GM12891 (cell line): ENCODE data around the gene REXO4.

ENCODE experiments used
- DNase-seq: peaks from one replicate; pipeline ENCODE4 v3.0.0; 2011; ENCODE audit warnings: low spot score; ENCODE audit not compliant: insufficient read length
- FAIRE-seq: peaks from 2 replicates; lab custom pipeline; 2011; peaks lifted over from hg19 to GRCh38; lab: Jason Lieb, UNC
- PAX5 ChIP-seq: IDR thresholded peaks from 2 replicates; pipeline ENCODE4 v1.6.1; 2011; ENCODE audit warnings: low read length, moderate library complexity, mild to moderate bottlenecking; ENCODE audit not compliant: insufficient read depth, severe bottlenecking
- POLR2A ChIP-seq: IDR thresholded peaks from 2 replicates; pipeline ENCODE4 v1.6.1; 2011; ENCODE audit warnings: low read depth, low read length, control low read depth
- POLR2AphosphoS5 ChIP-seq: IDR thresholded peaks from 2 replicates; pipeline ENCODE4 v1.6.1; 2011; ENCODE audit warnings: low read depth, low read length, control low read depth
- POU2F2 ChIP-seq: IDR thresholded peaks from 2 replicates; pipeline ENCODE4 v1.6.1; 2011; ENCODE audit warnings: low read depth, mild to moderate bottlenecking, control low read depth, low read length, moderate library complexity
- SPI1 ChIP-seq: IDR thresholded peaks from 2 replicates; pipeline ENCODE4 v1.6.1; 2011; ENCODE audit warnings: low read depth, low read length, control low read depth
- TAF1 ChIP-seq: IDR thresholded peaks from 2 replicates; pipeline ENCODE4 v1.6.1; 2011; ENCODE audit warnings: low read depth, low read length, control low read depth

The REXO4 gene

DNA sequence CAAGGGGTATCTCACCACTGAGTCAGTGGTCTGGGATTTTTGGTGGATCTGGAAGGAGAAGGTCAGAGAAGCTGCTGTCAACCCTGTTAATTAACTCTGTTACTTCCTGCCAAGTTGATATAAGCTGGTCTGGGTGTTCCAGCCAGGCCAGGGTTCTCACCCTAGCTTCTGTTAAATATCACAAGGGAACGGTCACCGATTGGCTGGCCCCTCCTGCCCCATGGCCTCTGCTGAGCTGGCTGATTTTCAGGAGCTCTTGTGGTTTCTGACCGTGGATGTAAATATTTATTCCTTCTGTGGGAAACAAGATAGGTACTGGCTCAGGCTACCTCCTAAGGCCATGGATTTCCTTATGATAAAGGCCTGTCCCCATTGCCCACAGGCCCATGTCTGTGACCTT, 5.4 kb upstream of the REXO4 start:
- TF ChIP-seq PAX5 (no peak), POLR2AphosphoS5 (no peak), SPI1 (no peak), POLR2A (no peak), TAF1 (no peak), POU2F2 (no peak)
- FAIRE-seq (no peak), DNase-seq (no peak)

DNA sequence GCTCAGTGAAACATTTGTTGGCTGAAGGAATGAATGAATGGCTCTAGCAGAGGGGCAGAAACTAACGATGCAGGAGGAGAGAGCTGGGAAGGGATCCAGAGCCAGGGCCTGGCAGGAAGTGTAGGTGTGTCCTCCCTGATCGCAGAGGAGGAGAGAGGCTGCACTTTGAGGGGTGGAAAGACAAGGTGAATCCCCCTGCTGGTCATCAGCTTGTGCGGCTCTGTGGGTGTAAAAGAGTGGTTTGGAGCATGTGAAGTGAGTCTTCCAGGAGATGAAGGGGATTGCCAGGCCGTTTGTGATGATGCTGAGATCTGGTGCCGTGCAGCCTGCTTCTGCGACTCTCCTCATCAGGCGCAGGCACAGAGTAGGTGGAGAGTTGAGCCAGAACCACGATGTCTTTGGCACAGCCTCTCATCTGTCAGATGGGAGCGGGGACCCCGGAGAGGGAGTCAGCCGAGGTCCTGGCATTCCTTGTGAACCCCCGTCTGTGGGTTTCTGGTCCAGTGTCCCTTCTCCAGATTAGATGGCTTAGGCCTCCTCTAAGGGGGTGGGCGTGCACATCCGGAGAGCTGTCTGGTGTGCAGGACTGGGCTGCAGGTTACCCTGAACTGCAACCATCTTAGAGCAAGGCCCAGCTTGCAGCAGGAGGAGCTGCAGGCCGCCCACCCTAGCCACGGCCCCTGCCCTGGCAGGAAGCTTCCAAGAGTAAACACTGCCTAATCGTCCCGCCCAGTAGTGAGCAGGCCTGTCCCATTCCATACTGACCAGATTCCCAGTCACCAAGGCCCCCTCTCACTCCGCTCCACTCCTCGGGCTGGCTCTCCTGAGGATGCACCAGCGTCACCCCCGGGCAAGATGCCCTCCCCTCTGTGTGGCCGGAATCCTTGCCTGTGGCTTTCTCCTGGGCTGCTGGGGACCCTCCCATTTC, 4.1 kb upstream of the REXO4 start, which contains the start of gene ADAMTS13:
TSS of gene ADAMTS13 (plus strand) at position 753 of the 928 bp plus-strand sequence. CDS start at position 830, 77 bp downstream.
- DNase-seq (no peak), FAIRE-seq (peak; percentile 33)
- no peak for TF ChIP-seq POLR2A
- no peak for TF ChIP-seq POLR2AphosphoS5
- 0 out of 2 replicates have a peak, but pooled peaks have one; percentile 1 for TF ChIP-seq SPI1
- TF ChIP-seq POU2F2, result no peak

DNA sequence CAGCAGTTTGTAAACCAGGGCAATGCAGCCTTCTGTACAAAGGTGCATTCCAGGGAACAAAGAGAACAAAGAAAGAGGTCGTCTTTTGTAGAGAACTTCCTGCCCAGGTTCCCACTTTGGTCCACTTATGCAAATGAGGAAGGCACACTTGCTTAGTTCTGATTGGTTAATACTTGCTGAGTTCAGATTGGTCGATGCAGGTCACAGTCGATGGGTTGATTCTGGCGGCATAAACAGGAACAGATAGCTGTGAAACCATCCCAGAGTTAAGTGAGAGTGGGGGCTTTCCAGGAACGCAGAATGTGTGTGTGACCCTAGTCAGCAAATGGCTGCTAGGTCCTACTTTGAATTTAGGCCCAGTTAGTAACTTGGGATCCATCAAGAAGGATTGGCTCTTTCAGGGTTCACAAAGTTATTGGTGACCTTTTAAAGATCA, 2.6 kb upstream of the REXO4 start:
- TF ChIP-seq TAF1, result no peak
- peak; percentile 97 for TF ChIP-seq POU2F2
- no peak for TF ChIP-seq POLR2AphosphoS5
- TF ChIP-seq SPI1, result peak; percentile 74
- peak; percentile 32 for TF ChIP-seq PAX5
- peak; percentile 36; the same call in 1 of the 2 replicates for TF ChIP-seq POLR2A
- DNase-seq, result no peak

DNA sequence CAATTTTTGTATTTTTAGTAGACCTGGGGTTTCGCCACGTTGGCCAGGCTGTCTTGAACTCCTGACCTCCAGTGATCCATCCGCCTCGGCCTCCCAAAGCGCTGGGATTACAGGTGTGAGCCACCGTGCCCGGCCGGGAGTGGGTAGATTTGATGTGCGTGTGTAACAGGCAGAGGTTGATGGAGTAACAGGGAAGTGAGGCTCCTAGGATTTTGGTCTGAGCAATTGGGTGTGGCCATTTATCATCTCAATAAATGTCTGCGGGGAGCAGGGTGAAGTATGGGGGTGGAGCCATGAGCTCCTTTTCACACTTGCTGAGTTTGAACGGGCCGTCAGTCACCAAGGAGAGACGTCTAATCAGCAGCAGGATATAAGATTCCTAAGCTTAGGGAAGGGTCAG, 1.2 kb upstream of the REXO4 start:
- FAIRE-seq (no peak), DNase-seq (no peak)
- TF ChIP-seq POLR2AphosphoS5 (no peak), POU2F2 (no peak), TAF1 (no peak), SPI1 (no peak), POLR2A (no peak), PAX5 (no peak)

More for the DNA sequence above, 2.6 kb upstream of the REXO4 start:
- peak; percentile 84 for FAIRE-seq

DNA sequence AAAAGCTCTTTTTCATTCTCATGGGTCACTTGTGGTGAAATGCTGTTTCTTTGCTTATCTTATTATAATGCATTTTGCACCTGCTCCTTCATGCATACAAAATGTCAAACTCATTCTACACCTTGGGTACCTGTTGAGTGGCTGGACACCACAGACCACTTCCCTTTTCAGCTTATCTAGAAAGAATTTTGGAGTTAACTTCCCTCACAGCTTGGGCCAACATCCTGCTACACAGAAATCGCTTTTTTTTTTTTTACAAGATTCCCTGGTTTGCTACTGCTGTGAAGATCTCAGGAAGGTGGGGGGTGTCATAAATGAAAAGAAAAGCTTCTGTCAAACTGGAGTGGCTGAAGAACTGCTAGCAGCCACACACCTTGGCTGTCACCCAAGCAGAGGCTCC, 2.6 kb downstream of the REXO4 start:
- no peak for DNase-seq
- TF ChIP-seq TAF1 (no peak), POLR2A (no peak), SPI1 (peak; percentile 80)
- FAIRE-seq, result no peak

DNA sequence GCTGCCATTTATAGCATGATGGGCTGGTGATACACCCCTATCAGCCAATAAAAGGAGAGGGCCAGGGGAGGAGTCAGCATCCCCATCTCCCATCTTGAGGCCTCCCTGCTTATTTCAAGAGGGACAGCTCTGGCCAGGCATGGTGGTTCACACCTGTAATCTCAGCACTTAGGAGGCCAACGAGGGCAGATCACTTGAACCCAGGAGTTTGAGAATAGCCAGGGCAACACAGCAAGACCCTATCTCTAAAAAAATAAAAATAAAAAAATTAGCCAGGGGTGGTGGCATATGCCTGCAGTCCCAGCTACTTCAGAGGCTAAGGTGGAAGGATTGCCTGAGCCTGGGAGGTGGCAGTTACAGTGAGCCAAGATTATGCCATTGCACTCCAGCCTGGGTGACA, 9.8 kb downstream of the REXO4 start:
- FAIRE-seq (no peak), DNase-seq (no peak)
- TF ChIP-seq POLR2AphosphoS5, result no peak
- TF ChIP-seq TAF1, result no peak
- TF ChIP-seq POU2F2, result no peak
- no peak for TF ChIP-seq SPI1
- TF ChIP-seq POLR2A, result no peak

DNA sequence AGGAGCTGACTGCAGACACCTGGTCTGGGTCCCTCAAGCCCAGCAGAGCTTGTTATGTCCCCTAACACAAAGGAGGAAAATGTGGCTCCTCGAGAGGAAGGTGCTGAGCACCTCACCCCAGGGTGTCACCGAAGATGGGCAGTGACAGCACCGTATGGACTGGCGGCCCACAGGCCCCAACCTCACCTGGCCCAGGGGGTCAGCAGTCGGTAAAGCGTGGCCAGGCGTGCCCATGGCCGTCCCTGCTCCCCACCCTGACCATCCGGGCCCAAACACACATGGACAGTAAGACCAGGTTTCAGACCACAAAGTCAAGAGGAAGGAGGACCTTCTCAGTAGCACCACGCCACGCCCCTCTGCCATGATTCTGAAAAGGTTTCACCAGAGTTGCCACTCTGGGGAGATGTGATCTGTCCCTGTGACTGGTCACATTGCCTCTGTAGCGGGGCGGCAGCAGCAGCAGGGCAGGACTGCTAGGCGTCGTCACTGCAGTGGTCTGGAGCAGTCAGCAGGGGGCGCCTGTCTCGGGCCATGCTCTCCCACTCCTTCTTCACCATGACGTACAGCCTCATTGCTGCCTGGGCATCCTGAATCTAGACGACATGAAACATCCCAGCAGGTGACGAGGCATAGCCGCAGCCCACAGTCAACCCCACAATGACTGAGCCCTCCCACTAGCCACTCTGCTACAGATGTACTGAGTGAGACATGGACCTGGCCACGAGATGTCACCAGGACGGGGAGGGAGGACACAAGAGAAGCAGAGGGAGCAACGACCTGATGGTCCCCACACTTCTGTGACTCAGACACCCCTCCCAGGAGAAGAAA, 11.1 kb downstream of the REXO4 start:
- FAIRE-seq, result peak; percentile 96
- no peak for TF ChIP-seq SPI1
- TF ChIP-seq TAF1, result no peak
- no peak for TF ChIP-seq PAX5
- TF ChIP-seq POLR2A, result no peak
- TF ChIP-seq POLR2AphosphoS5, result no peak
- TF ChIP-seq POU2F2, result no peak
- peak; percentile 90 for DNase-seq

DNA sequence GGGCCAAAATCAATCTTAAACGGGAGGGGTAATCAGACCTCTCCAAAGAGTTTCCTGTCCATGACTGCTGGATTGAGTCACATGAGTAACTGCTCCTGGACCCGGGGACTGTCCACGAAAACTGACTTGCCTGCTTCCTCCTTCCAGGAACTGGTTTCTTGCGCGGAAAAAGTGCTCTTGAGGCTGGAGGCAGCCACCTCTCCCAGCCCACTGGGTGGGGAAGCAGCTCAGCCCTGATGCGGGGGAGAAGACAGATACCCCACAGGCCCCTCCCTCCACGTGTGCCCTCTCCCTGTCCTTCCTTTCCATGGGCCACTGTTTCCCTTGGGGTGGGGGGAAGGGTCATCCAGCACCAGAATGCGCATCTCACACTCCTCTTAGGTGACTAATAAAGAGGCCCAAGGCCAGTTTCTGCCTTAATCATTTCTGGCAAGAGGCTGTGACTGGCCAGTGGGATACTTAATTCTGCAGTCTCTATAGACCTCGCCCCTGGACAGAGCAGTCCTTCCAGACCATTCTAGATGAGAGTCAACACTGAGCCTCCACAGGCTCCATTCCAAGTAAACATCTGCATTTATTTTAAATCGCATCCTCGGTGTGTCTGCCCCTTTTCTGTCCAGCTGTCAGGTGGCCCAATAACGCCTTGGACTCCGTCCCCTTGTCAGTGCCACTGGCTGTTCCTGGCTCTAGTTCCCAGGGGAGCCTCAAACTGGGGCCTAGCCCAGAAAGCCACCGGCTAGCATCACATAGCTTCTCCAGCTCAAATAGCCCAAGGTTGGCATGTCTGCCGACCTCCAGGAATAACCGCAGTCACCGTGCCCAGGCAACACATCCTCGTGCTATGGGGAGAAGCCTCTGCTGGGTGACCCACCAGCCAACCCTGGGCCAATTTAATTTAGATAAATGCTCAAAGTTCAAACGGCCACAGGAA, 12.0 kb downstream of the REXO4 start:
- DNase-seq (no peak), FAIRE-seq (no peak)
- TF ChIP-seq TAF1 (no peak), POLR2AphosphoS5 (no peak), POU2F2 (no peak), POLR2A (no peak), SPI1 (no peak), PAX5 (no peak)
